H1 (cell line): ENCODE measurements around the gene PMPCB. TPM values are rescaled to one million over a fixed set of nuclear protein-coding genes. Genes with fewer than 3 reads are reported as not detected.
"Not testable (repeated sequence)": the region's sequence is repeated elsewhere in the genome, so short reads cannot be mapped to it uniquely, and the experiment has no call there.

ENCODE experiments used
- CTCF ChIA-PET: fragments of 300-600 bp; sonication (Branson Sonifier 250); formaldehyde crosslinking; loops from one replicate; lab custom pipeline; 2021; ENCODE audit not compliant: partially characterized antibody; lab: Charles Lee
- POLR2A ChIA-PET: fragments of 300-600 bp; sonication (Branson Sonifier 250); formaldehyde crosslinking; loops from one replicate; lab custom pipeline; 2021; ENCODE audit warnings: inconsistent platforms; ENCODE audit not compliant: partially characterized antibody; lab: Charles Lee
- DNase-seq, 2 experiments: peaks; one replicate each; pipeline versions ENCODE4 v3.0.0 to v3.0.0-alpha.2; 2010 to 2022; ENCODE audit warnings: low spot score in 2 of 2, low read depth in 1 of 2, mixed read lengths in 1 of 2
- FAIRE-seq: peaks from 2 replicates; lab custom pipeline; 2011; peaks lifted over from hg19 to GRCh38; lab: Jason Lieb, UNC
- H2AFZ ChIP-seq: 2 replicates; pipeline ENCODE4 v1.8.1; 2012; ENCODE audit warnings: low read length, inconsistent platforms
- H2AK5ac ChIP-seq: 2 replicates; pipeline ENCODE4 v1.6.1; 2013; ENCODE audit warnings: low read depth, low read length
- H2BK120ac ChIP-seq: replicated peaks from 2 replicates; pipeline ENCODE3; 2013; ENCODE audit warnings: low read depth, low read length, inconsistent platforms
- H2BK12ac ChIP-seq: 2 replicates; pipeline ENCODE4 v1.6.1; 2013; ENCODE audit warnings: low read depth, low read length
- H2BK15ac ChIP-seq: 2 replicates; pipeline ENCODE4 v1.6.1; 2013; ENCODE audit warnings: low read length
- H2BK20ac ChIP-seq: 2 replicates; pipeline ENCODE4 v1.6.1; 2013; ENCODE audit warnings: low read length
- H2BK5ac ChIP-seq: 2 replicates; pipeline ENCODE4 v1.6.1; 2013; ENCODE audit warnings: low read depth, low read length
- H3K14ac ChIP-seq: 2 replicates; pipeline ENCODE4 v1.6.1; 2013; ENCODE audit warnings: inconsistent platforms; ENCODE audit not compliant: insufficient read length
- H3K18ac ChIP-seq: 2 replicates; pipeline ENCODE4 v1.6.1; 2013; ENCODE audit warnings: low read length; ENCODE audit errors: extremely low read depth
- H3K23ac ChIP-seq: 2 replicates; pipeline ENCODE4 v1.6.1; 2013; ENCODE audit warnings: inconsistent platforms; ENCODE audit not compliant: insufficient read length
- H3K23me2 ChIP-seq: 2 replicates; pipeline ENCODE4 v1.6.1; 2013; ENCODE audit warnings: low read depth, low read length
- H3K27ac ChIP-seq: 2 replicates; pipeline ENCODE4 v1.6.1; 2011; ENCODE audit warnings: low read depth, low read length, inconsistent platforms
- H3K27me3 ChIP-seq, 4 experiments: replicated peaks in 1 of 4; 1 replicate in 1 of 4; 2 replicates in 3 of 4; pipeline versions ENCODE4 v1.6.1 to v1.8.1; 2011 to 2013; ENCODE audit warnings: low read length in 3 of 4, mild to moderate bottlenecking in 3 of 4, inconsistent platforms in 2 of 4, mixed read lengths in 2 of 4, moderate library complexity in 1 of 4; ENCODE audit not compliant: control insufficient read depth in 3 of 4, insufficient read depth in 3 of 4; ENCODE audit errors: extremely low read depth in 1 of 4
- H3K36me3 ChIP-seq, 4 experiments: 2 replicates each; pipeline versions ENCODE4 v1.6.1 to v1.8.1; 2011 to 2013; ENCODE audit warnings: mild to moderate bottlenecking in 4 of 4, low read length in 3 of 4, moderate library complexity in 2 of 4, control low read depth in 1 of 4, inconsistent platforms in 1 of 4; ENCODE audit not compliant: insufficient read depth in 4 of 4, control insufficient read depth in 2 of 4
- H3K4ac ChIP-seq: replicated peaks from 2 replicates; pipeline ENCODE3; 2013; ENCODE audit warnings: low read length, low read depth, mixed read lengths, inconsistent platforms; ENCODE audit not compliant: insufficient read length
- H3K4me1 ChIP-seq, 4 experiments: replicated peaks in 1 of 4; 1 replicate in 1 of 4; 2 replicates in 3 of 4; pipeline versions ENCODE4 v1.6.1 to v1.8.1; 2011 to 2013; ENCODE audit warnings: low read length in 3 of 4, inconsistent platforms in 2 of 4, mixed read lengths in 1 of 4; ENCODE audit not compliant: insufficient read depth in 4 of 4, control insufficient read depth in 3 of 4
- H3K4me2 ChIP-seq, 2 experiments: 2 replicates each; pipeline versions ENCODE4 v1.6.1 to v1.8.1; 2011 to 2013; ENCODE audit warnings: low read depth in 2 of 2, low read length in 2 of 2, control low read depth in 1 of 2, inconsistent platforms in 1 of 2, mild to moderate bottlenecking in 1 of 2; ENCODE audit not compliant: insufficient read depth in 1 of 2
- H3K4me3 ChIP-seq, 4 experiments: fragments of 200-600, 300-600 bp in 1 of 4; sonication (generic), shearing (Covaris generic), sonication (Bioruptor Twin) in 1 of 4; 2 replicates each; pipeline versions ENCODE4 v1.5.1 to v1.8.1; 2011 to 2016; ENCODE audit warnings: low read length in 4 of 4, low read depth in 3 of 4, control low read depth in 2 of 4, inconsistent platforms in 2 of 4, mild to moderate bottlenecking in 2 of 4, mixed read lengths in 1 of 4, moderate library complexity in 1 of 4; ENCODE audit not compliant: insufficient read depth in 2 of 4; ENCODE audit errors: extremely low read depth in 1 of 4
- H3K56ac ChIP-seq: replicated peaks from 2 replicates; pipeline ENCODE3; 2013; ENCODE audit warnings: low read depth, mild to moderate bottlenecking, mixed read lengths, low read length, inconsistent platforms; ENCODE audit not compliant: insufficient read length
- H3K79me1 ChIP-seq: 2 replicates; pipeline ENCODE4 v1.6.1; 2013; ENCODE audit warnings: low read depth, low read length, control low read depth
- H3K79me2 ChIP-seq, 2 experiments: 2 replicates each; pipeline versions ENCODE4 v1.6.1 to v1.8.1; 2012 to 2013; ENCODE audit warnings: low read length in 2 of 2, mild to moderate bottlenecking in 2 of 2, inconsistent platforms in 1 of 2; ENCODE audit not compliant: insufficient read depth in 2 of 2, control insufficient read depth in 1 of 2
- H3K9ac ChIP-seq, 4 experiments: replicated peaks in 1 of 4; 1 replicate in 1 of 4; 2 replicates in 3 of 4; pipeline versions ENCODE4 v1.6.1 to v1.8.1; 2011 to 2013; ENCODE audit warnings: low read depth in 3 of 4, low read length in 3 of 4, control low read depth in 2 of 4, mild to moderate bottlenecking in 2 of 4, moderate library complexity in 2 of 4, inconsistent platforms in 1 of 4; ENCODE audit errors: extremely low read depth in 1 of 4
- H3K9me3 ChIP-seq, 2 experiments: 2 replicates each; pipeline versions ENCODE4 v1.6.1 to v1.8.1; 2012 to 2013; ENCODE audit warnings: mild to moderate bottlenecking in 2 of 2, moderate library complexity in 2 of 2, control low read depth in 1 of 2, inconsistent platforms in 1 of 2, low read depth in 1 of 2, low read length in 1 of 2, mixed read lengths in 1 of 2; ENCODE audit not compliant: insufficient read depth in 2 of 2
- H4K20me1 ChIP-seq, 2 experiments: replicated peaks in 1 of 2; 2 replicates each; pipeline versions ENCODE3 to v1.8.1; 2011 to 2013; ENCODE audit warnings: inconsistent platforms in 2 of 2, low read length in 2 of 2, mild to moderate bottlenecking in 1 of 2; ENCODE audit not compliant: insufficient read depth in 2 of 2, control insufficient read depth in 1 of 2
- H4K5ac ChIP-seq: 2 replicates; pipeline ENCODE4 v1.6.1; 2013; ENCODE audit warnings: low read length, low read depth, mixed read lengths, inconsistent platforms; ENCODE audit not compliant: insufficient read length
- H4K8ac ChIP-seq: 2 replicates; pipeline ENCODE4 v1.8.0; 2013; ENCODE audit warnings: mild to moderate bottlenecking, moderate library complexity, low read length, inconsistent platforms; ENCODE audit not compliant: insufficient read depth; ENCODE audit errors: extremely low read depth
- H4K91ac ChIP-seq: replicated peaks from 2 replicates; pipeline ENCODE3; 2013; ENCODE audit warnings: low read length, mixed read lengths, inconsistent platforms; ENCODE audit not compliant: insufficient read length
- TBP ChIP-seq: IDR thresholded peaks from 2 replicates; pipeline ENCODE4 v1.6.1; 2011; ENCODE audit warnings: low read depth, low read length, improper control_type of control experiment
- WGBS, 2 experiments: shearing (Covaris generic) in 1 of 2; methylation state at CpG; one replicate each; pipeline versions ENCODE4 v1.1.6 to v1.1.7; 2013 to 2015; ENCODE audit warnings: low lambda C conversion rate in 2 of 2, mixed read lengths in 2 of 2, inconsistent platforms in 1 of 2, low coverage in 1 of 2, missing lambda C conversion rate in 1 of 2; ENCODE audit not compliant: insufficient replicate concordance in 2 of 2, insufficient coverage in 1 of 2, insufficient read length in 1 of 2; ENCODE audit errors: extremely low coverage in 1 of 2, missing lambda C conversion rate in 1 of 2; 5-methylcytosine and 5-hydroxymethylcytosine counted together
- polyA plus RNA-seq, 7 experiments: library from polyadenylated mRNA; depleted of rRNA in 3 of 7; stranded (reverse) in 5 of 7; unstranded in 2 of 7; fragments of >200 nt in 5 of 7; fragments of 200-250 nt in 2 of 7; gene quantifications; 1 replicate in 5 of 7; 2 replicates in 1 of 7; 4 replicates in 1 of 7; pipeline versions ENCODE4 v1.2.1 to v1.2.3, GENCODE V29; 2011 to 2013; ENCODE audit warnings: missing spikeins in 2 of 7, mixed read lengths in 2 of 7
- total RNA-seq: library from RNA; stranded (reverse); fragmentation: NEBNext Ultra II Directional; extraction: Animal tissue kit (Norgen Biotek cat#: 25700); gene quantifications from 2 replicates; pipeline ENCODE4 v1.2.1, GENCODE V29; 2021

Gene PMPCB
- total and polyA plus RNA-seq, 2 of the 8 experiments (the other 6 are each of a cell fraction or from before 2014, with no cell fraction given) = 60.6 to 83.5 TPM

GRCh38 chr7:103279636-103279962 is 17.6 kb upstream of the PMPCB start:
- H3K79me1 ChIP-seq, H3K9me3 ChIP-seq, H3K4me1 ChIP-seq, H2BK15ac ChIP-seq, H4K5ac ChIP-seq, FAIRE-seq, H3K23me2 ChIP-seq, H3K18ac ChIP-seq, H3K79me2 ChIP-seq, H3K14ac ChIP-seq, H2BK12ac ChIP-seq, H2BK120ac ChIP-seq, H3K36me3 ChIP-seq, H3K27ac ChIP-seq, H4K91ac ChIP-seq: not testable (repeated sequence)
- Histone ChIP-seq H3K4me2 (peak overlapping the region; percentile 65 to 91), H3K4me3 (peak overlapping the region; percentile 41 to 74 (median 46)), H3K27me3 (peaks cover 4 to 24% (median 15%) of the 10 kb centered on the region in 4 experiments), H2AFZ (peak overlapping the region; percentile 65; the same call in 1 of the 2 replicates)
- CTCF ChIA-PET = interaction anchor here (1.6 kb wide), 1 partner anchor 199 kb away, joined by 3 read pairs; no protein-coding TSS in a partner anchor
- TF ChIP-seq TBP = peak; percentile 40; the same call in 1 of the 2 replicates
- TF ChIP-seq, all 59 proteins: peak for 1; not testable (repeated sequence) for 58
- DNase-seq, H3K4ac ChIP-seq, H2BK20ac ChIP-seq, H3K23ac ChIP-seq, H4K8ac ChIP-seq, H4K20me1 ChIP-seq, H2AK5ac ChIP-seq, H2BK5ac ChIP-seq, H3K56ac ChIP-seq: not testable (repeated sequence)
- POLR2A ChIA-PET = interaction anchor here (1.8 kb wide), 1 partner anchor 18 kb away, joined by 6 read pairs; the partner anchor contains the start of gene PMPCB
- WGBS, 2 experiments = 1% methylated on average over 11 of the region's 12 CpGs; no CpG with 5 or more reads in 1 of the 2 experiments
- H3K9ac ChIP-seq = peak overlapping the region in 2 of 4 experiments; percentile 12 to 34; a peak in 2 of 7 replicates
